Measurements from ENCODE around the gene KCNIP3.

GRCh38 chr2:95269036-95269680, 28.0 kb upstream of the KCNIP3 start:
- TF ChIP-seq CTCF (IDR thresholded peaks at IDR 0.05), result no peak
- TF ChIP-seq POLR2A (IDR thresholded peaks at IDR 0.05), result no peak

All from lower leg skin (tissue), 3 donors.